Nephron (organoid): ENCODE data around the gene DSCAML1.

Experiments
- H3K27ac Mint-ChIP-seq, 3 experiments: 2 replicates each; pipeline ENCODE4 v1.8.0; 2020; ENCODE audit warnings: mixed read lengths in 3 of 3, mild to moderate bottlenecking in 2 of 3, moderate library complexity in 1 of 3
- H3K27me3 Mint-ChIP-seq: 2 replicates; pipeline ENCODE4 v1.8.0; 2021; ENCODE audit warnings: low read depth, mild to moderate bottlenecking, moderate library complexity, mixed read lengths
- H3K36me3 Mint-ChIP-seq: 2 replicates; pipeline ENCODE4 v1.8.0; 2020; ENCODE audit warnings: low read depth, mixed read lengths
- H3K4me1 Mint-ChIP-seq: 2 replicates; pipeline ENCODE4 v1.8.0; 2020; ENCODE audit warnings: mixed read lengths
- H3K4me3 Mint-ChIP-seq, 3 experiments: 2 replicates each; pipeline ENCODE4 v1.8.0; 2020; ENCODE audit warnings: mild to moderate bottlenecking in 3 of 3, mixed read lengths in 3 of 3, moderate library complexity in 2 of 3
- H3K9me3 Mint-ChIP-seq: 2 replicates; pipeline ENCODE4 v1.8.0; 2020; ENCODE audit warnings: mixed read lengths
- CTCF ChIP-seq, 3 experiments: fragments of 200-600 bp; sonication (generic); IDR thresholded peaks; one replicate each; pipeline ENCODE4 v1.5.0; 2021; ENCODE audit warnings: antibody characterized with exemption in 3 of 3; ENCODE audit not compliant: unreplicated experiment in 3 of 3

Gene DSCAML1

GRCh38 chr11:117484156-117484555 is 312.9 kb downstream of the DSCAML1 start:
- peak overlapping the region in 1 of 3 experiments; percentile 37 for H3K4me3 Mint-ChIP-seq
- TF ChIP-seq CTCF (IDR thresholded peaks at IDR 0.05; ENCODE audit: unreplicated experiment in 3 of 3) = no peak

GRCh38 chr11:117483372-117483771 is 313.6 kb downstream of the DSCAML1 start:
- no peaks in the 10 kb centered on the region for H3K36me3 Mint-ChIP-seq
- H3K4me3 Mint-ChIP-seq = no peak overlapping the region
- peak overlapping the region in 2 of 3 experiments; percentile 10 to 19 for H3K27ac Mint-ChIP-seq
- peaks cover 22% of the 10 kb centered on the region for H3K27me3 Mint-ChIP-seq
- H3K4me1 Mint-ChIP-seq = peaks cover 16% of the 10 kb centered on the region
- TF ChIP-seq CTCF (IDR thresholded peaks at IDR 0.05; ENCODE audit: unreplicated experiment in 3 of 3) = no peak
- no peaks in the 10 kb centered on the region for H3K9me3 Mint-ChIP-seq

More at GRCh38 chr11:117484156-117484555, 312.9 kb downstream of the DSCAML1 start:
- Mint-ChIP-seq H3K9me3 (no peaks in the 10 kb centered on the region), H3K4me1 (peaks cover 16% of the 10 kb centered on the region), H3K36me3 (no peaks in the 10 kb centered on the region), H3K27ac (peak overlapping the region; percentile 65 to 78 (median 76)), H3K27me3 (peaks cover 18% of the 10 kb centered on the region)

- peaks cover 20% of the 10 kb centered on the region for H3K27me3 Mint-ChIP-seq
- no peaks in the 10 kb centered on the region for H3K36me3 Mint-ChIP-seq
- H3K27ac Mint-ChIP-seq = no peak overlapping the region
- H3K4me3 Mint-ChIP-seq = no peak overlapping the region
- TF ChIP-seq CTCF (IDR thresholded peaks at IDR 0.05; ENCODE audit: unreplicated experiment in 3 of 3) = no peak
- H3K9me3 Mint-ChIP-seq = no peaks in the 10 kb centered on the region
- H3K4me1 Mint-ChIP-seq = peaks cover 16% of the 10 kb centered on the region
Observed at GRCh38 chr11:117482881-117483280, 314.1 kb downstream of the DSCAML1 start.

- H3K27ac Mint-ChIP-seq = no peak overlapping the region
- H3K9me3 Mint-ChIP-seq = no peaks in the 10 kb centered on the region
- TF ChIP-seq CTCF (IDR thresholded peaks at IDR 0.05; ENCODE audit: unreplicated experiment in 3 of 3) = no peak
- H3K27me3 Mint-ChIP-seq = peaks cover 20% of the 10 kb centered on the region
- H3K4me3 Mint-ChIP-seq = no peak overlapping the region
- peaks cover 16% of the 10 kb centered on the region for H3K4me1 Mint-ChIP-seq
- H3K36me3 Mint-ChIP-seq = no peaks in the 10 kb centered on the region
Observed at GRCh38 chr11:117481885-117482284, 315.1 kb downstream of the DSCAML1 start.

GRCh38 chr11:117481036-117481435 is 316.0 kb downstream of the DSCAML1 start:
- TF ChIP-seq CTCF (IDR thresholded peaks at IDR 0.05; ENCODE audit: unreplicated experiment in 3 of 3) = no peak
- no peaks in the 10 kb centered on the region for H3K36me3 Mint-ChIP-seq

GRCh38 chr11:117480221-117480620 is 316.8 kb downstream of the DSCAML1 start:
- TF ChIP-seq CTCF (IDR thresholded peaks at IDR 0.05; ENCODE audit: unreplicated experiment in 3 of 3) = no peak
- Mint-ChIP-seq H3K36me3 (no peaks in the 10 kb centered on the region), H3K27me3 (peaks cover 32% of the 10 kb centered on the region), H3K9me3 (no peaks in the 10 kb centered on the region), H3K4me3 (no peak overlapping the region), H3K27ac (no peak overlapping the region), H3K4me1 (peaks cover 16% of the 10 kb centered on the region)

More at GRCh38 chr11:117481036-117481435, 316.0 kb downstream of the DSCAML1 start:
- Mint-ChIP-seq H3K4me3 (no peak overlapping the region), H3K9me3 (no peaks in the 10 kb centered on the region), H3K27ac (no peak overlapping the region), H3K27me3 (peaks cover 25% of the 10 kb centered on the region), H3K4me1 (peaks cover 16% of the 10 kb centered on the region)
